ENCODE results near the gene ST6GALNAC3. TPM values are rescaled to one million over a fixed set of nuclear protein-coding genes. Genes with fewer than 3 reads are reported as not detected.

The ST6GALNAC3 gene
- total RNA-seq, 2 donors from 2014 or later, result 4.6 to 13.3 TPM

- intact Hi-C loops (cut with DNase I), result no loop called here
- no peak for ATAC-seq
- DNase-seq, result no peak
Observed at GRCh38 chr1:76674689-76675210, 600.2 kb downstream of the ST6GALNAC3 start.

DNA sequence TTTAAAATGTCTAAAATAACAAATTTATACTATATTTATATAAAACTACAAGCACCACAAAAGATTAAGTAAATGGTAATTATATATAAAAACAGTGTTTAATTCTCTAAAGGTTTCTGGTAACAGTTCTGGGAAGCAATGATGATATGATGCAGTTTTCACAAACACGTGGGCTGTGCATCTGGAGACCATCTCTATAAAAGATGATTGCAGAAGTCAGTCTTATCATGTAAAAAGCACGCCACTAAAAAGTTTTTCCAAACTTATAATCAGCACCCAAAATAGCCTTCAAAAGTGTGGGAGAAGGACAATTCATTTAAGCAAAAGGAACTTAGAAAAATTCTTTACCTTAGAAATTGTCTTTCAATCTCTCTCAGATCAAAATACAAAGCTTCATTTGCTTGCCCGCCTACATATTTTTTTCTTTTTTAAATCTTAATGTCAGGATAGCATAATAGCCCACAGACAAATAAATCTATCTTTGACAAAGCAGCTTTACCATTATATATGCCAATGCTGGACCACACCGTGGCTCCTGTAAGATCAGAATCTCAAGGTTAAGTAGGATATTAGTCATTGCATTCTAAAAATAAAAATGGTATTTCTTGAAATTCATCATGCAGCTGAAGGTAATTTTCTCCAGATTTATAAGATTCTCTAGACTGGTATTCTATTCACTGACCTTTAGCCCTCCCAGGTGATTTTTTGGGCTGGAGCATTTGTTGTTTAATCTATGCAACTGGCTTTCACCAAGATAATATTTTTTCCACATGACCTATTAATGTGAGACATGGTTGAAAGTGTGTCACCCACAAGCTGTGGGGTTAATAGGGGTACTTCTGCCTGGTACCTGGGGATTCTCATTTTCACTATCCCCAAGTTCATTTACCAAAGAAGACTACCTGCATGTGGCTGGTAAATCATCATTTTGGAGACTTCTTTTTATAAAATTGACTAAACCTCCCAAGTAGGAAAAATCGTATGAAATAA is 603.2 kb downstream of the ST6GALNAC3 start:
- ATAC-seq (no peak), DNase-seq (no peak)
- intact Hi-C loops (cut with DNase I), result no loop called here

- ATAC-seq (no peak), DNase-seq (no peak)
- intact Hi-C loops (cut with DNase I), result no loop called here
Observed at GRCh38 chr1:76679534-76680152, 605.1 kb downstream of the ST6GALNAC3 start.

- no peak for DNase-seq
- intact Hi-C loops (cut with DNase I), result no loop called here
- no peak for ATAC-seq
Observed at GRCh38 chr1:76680651-76681050, 606.1 kb downstream of the ST6GALNAC3 start.

- ATAC-seq (no peak), DNase-seq (no peak)
- intact Hi-C loops (cut with DNase I), result no loop called here
Observed at GRCh38 chr1:76682138-76682537, 607.6 kb downstream of the ST6GALNAC3 start.

Other genes starting within 250 kb of the ST6GALNAC3 start
- gene ASB17, start 142.3 kb upstream of the ST6GALNAC3 start, total RNA-seq, result not detected

Data from left cardiac atrium (tissue), 4 donors.